NCI-H1436 (cell line): Measurements from ENCODE around the gene METTL8.

Experiments
- DNase-seq: peaks from one replicate; lab custom pipeline; 2025; lab: John Stamatoyannopoulos, UW

METTL8 gene

DNA sequence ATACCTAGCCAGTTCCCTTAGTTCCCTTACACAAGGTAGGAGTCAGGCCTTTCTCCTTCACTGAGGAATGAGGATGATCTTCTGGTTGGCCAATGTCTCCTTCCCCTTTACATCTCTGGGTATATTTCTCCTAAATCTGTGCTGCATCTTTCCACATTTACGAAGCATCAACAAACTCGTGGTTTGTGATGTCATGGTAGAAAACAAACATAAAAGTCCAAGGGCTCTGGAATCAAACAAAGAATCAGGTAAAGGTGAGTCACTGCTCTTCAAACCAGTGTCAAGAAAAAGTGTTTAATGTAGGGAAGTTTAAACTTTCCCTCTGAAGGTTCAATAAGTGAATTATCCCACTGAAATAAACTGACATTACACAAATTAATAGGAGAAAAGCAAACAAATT lies 122.9 kb downstream of the METTL8 start:
- DNase-seq, result no peak

DNA sequence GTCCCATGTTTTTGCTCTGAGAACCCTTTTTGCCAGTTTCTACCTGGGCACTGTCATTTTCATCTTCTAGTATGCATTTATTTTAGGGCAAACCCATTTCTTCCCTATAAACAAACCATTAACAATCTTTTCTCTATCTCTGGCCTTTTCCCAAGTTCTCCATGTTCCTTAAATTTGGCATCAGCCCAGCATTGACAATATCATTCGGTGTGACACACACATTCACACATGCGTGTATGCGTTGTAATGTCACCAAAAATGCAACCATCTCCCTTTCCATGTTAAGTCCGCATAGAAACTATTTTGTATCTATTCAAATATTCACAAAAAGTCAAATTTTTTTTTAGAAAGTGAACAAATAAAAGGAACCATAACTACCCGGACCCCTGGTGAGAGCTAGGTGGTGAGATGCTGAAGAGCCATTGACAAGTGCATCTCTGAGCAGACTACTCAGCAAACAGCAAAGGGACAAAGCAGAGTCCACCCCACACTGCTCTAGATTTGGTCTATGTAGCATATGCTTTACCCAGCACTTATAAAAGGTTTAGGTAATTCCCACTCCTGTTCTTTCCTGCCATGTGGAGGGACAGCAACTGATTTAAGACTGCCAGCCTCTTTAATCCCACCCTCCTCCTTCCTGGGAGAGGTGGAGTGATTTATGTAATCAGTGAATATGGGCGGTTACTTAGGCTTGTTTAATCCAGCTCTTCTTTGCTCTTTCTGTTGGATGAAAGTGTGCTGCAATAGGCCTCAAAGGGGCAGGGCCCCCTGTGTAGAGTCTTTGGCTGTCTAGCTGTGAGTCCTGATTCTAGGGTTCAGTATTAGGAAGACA lies 124.1 kb downstream of the METTL8 start:
- DNase-seq, result no peak

- DNase-seq, result no peak
Measured at GRCh38 chr2:171308280-171309054, 125.3 kb downstream of the METTL8 start.

GRCh38 chr2:171307560-171307959 lies 126.2 kb downstream of the METTL8 start:
- DNase-seq, result no peak

GRCh38 chr2:171297956-171298355 lies 135.8 kb downstream of the METTL8 start:
- no peak for DNase-seq

- DNase-seq, result no peak
Measured at GRCh38 chr2:171294608-171295007, 139.2 kb downstream of the METTL8 start.

- no peak for DNase-seq
Measured at GRCh38 chr2:171293661-171294060, 140.1 kb downstream of the METTL8 start.

- DNase-seq, result no peak
Measured at GRCh38 chr2:171289991-171290390, 143.8 kb downstream of the METTL8 start.

DNA sequence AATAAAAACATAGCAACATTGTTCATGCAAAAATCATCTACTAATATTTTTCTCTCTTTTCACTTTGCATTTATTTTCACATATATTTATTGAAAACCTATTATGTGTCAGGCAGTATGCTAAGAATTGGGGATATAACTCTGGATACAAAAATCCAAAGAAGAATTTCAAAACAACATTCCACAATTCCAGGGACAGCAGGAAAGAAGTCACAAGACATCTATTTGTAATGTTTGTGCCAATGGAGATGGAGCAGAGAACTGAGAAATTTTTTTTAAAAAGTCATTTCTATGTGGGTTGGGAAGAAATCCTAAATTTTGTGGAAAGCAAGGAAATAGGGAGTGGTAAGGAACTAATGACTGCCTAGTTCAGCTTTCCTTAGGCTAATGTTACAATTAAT lies 144.5 kb downstream of the METTL8 start:
- no peak for DNase-seq

- no peak for DNase-seq
Measured at GRCh38 chr2:171287611-171288010, 146.2 kb downstream of the METTL8 start.

- no peak for DNase-seq
Measured at GRCh38 chr2:171287036-171287571, 146.7 kb downstream of the METTL8 start.

DNA sequence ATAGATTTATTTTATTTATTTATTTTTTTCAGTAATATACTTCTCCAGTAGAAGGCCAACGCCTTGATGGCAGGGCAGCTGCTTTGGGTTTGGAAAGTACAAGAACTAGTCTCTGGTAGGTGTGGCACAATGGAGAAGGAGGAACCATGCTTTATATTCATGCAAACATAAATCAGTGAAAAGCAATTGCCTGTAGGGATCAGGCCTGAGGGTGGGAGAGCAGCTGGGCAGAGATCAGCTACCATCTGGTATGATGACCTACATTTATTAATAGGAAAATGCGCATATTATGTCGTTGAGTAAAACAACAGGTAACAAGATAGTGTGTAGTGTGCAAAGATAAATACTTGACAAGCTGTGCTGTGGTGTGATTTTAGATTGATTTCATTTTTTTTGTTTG lies 152.7 kb downstream of the METTL8 start:
- no peak for DNase-seq

- DNase-seq, result no peak
Measured at GRCh38 chr2:171279983-171280790, 153.6 kb downstream of the METTL8 start.

- DNase-seq, result no peak
Measured at GRCh38 chr2:171274757-171275156, 159.0 kb downstream of the METTL8 start.

DNA sequence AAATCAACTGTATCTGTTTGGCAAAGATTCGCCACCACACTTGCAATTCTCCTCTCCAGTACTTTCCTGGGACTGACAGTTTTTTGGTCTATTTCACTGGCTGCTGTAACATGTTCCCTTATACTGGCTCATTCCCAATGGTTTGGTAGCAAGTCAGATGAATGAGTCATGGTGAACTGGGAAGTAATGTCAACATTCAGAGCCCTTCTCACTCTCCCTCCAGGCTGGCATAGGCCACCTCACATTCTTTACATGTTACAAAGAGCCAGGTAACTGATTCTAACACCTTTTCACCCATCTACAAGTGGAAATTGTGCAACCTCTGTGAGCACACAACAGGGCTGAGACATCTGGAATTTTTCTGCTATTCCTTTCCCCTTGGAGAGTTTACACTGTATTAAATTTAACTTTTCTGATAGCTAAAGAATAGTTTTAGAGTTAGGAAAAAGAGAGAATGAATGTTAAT lies 161.8 kb downstream of the METTL8 start:
- no peak for DNase-seq

DNA sequence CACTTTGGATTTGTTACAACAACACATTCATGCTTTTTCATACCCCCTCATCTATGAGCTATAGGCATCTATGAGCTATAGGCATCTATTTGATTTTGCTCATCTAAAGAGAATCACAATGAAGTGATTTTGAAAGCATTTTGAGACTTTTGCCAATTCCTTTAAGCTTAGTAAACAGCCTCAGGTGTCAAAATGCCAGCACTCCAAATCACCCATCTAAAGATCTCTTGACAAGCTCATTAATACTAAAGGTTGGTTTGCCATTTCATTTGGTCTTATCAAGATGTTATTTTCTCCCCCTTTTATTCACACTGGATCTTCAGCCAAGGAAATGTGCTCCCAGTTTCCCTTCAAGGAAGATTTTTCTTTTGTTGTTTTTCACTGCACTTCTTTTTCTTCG lies 162.4 kb downstream of the METTL8 start:
- DNase-seq, result no peak

GRCh38 chr2:171267855-171268629 lies 165.7 kb downstream of the METTL8 start:
- no peak for DNase-seq
